Forelimb muscle (tissue), 1 donor: ENCODE data around the gene PCSK7. TPM values are rescaled to one million over a fixed set of nuclear protein-coding genes. Genes with fewer than 3 reads are reported as not detected.

Experiments used
- DNase-seq: peaks from one replicate; pipeline ENCODE4 v3.0.0-alpha.2; 2013; ENCODE audit warnings: low read depth
- polyA plus RNA-seq: library from polyadenylated mRNA; unstranded; fragments of 120-200 nt; gene quantifications from one replicate; pipeline ENCODE4 v1.2.1, GENCODE V29; 2013; ENCODE audit not compliant: insufficient read length

Gene PCSK7
- polyA plus RNA-seq, 1 donor = 25.4 TPM

- DNase-seq = no peak
Measured at GRCh38 chr11:117199053-117199915, 32.6 kb downstream of the PCSK7 start, which contains the start of gene TAGLN. TAGLN (plus strand) TSS chr11:117199370; CDS start chr11:117203014, 3,644 bp downstream.

GRCh38 chr11:117198613-117199012 lies 33.3 kb downstream of the PCSK7 start:
- DNase-seq = no peak

GRCh38 chr11:117197516-117198456 lies 34.1 kb downstream of the PCSK7 start:
- no peak for DNase-seq

GRCh38 chr11:117197006-117197405 lies 34.9 kb downstream of the PCSK7 start:
- DNase-seq = no peak

GRCh38 chr11:117195761-117196160 lies 36.1 kb downstream of the PCSK7 start:
- no peak for DNase-seq

GRCh38 chr11:117195258-117195657 lies 36.6 kb downstream of the PCSK7 start:
- DNase-seq = no peak

- no peak for DNase-seq
Measured at GRCh38 chr11:117194267-117194666, 37.6 kb downstream of the PCSK7 start.

GRCh38 chr11:117193130-117194020 lies 38.5 kb downstream of the PCSK7 start:
- no peak for DNase-seq

- DNase-seq = no peak
Measured at GRCh38 chr11:117192401-117192875, 39.4 kb downstream of the PCSK7 start.

- DNase-seq = no peak
Measured at GRCh38 chr11:117191680-117192400, 40.0 kb downstream of the PCSK7 start.

- no peak for DNase-seq
Measured at GRCh38 chr11:117189941-117190544, 41.8 kb downstream of the PCSK7 start.

GRCh38 chr11:117189191-117189940 lies 42.5 kb downstream of the PCSK7 start:
- no peak for DNase-seq

GRCh38 chr11:117188620-117189081 lies 43.2 kb downstream of the PCSK7 start:
- DNase-seq = no peak

GRCh38 chr11:117187799-117188481 lies 43.9 kb downstream of the PCSK7 start:
- DNase-seq = no peak

GRCh38 chr11:117187428-117187798 lies 44.5 kb downstream of the PCSK7 start:
- no peak for DNase-seq

GRCh38 chr11:117187007-117187406 lies 44.9 kb downstream of the PCSK7 start:
- DNase-seq = no peak

GRCh38 chr11:117186431-117186761 lies 45.5 kb downstream of the PCSK7 start:
- no peak for DNase-seq

GRCh38 chr11:117185736-117186430 lies 46.0 kb downstream of the PCSK7 start:
- no peak for DNase-seq
